ENCODE data around the gene CAPS. TPM values are rescaled to one million over a fixed set of nuclear protein-coding genes. Genes with fewer than 3 reads are reported as not detected.

CAPS gene
- total RNA-seq, 4 donors from 2014 or later = 1.2 to 2.4 (median 2.0) TPM

DNA sequence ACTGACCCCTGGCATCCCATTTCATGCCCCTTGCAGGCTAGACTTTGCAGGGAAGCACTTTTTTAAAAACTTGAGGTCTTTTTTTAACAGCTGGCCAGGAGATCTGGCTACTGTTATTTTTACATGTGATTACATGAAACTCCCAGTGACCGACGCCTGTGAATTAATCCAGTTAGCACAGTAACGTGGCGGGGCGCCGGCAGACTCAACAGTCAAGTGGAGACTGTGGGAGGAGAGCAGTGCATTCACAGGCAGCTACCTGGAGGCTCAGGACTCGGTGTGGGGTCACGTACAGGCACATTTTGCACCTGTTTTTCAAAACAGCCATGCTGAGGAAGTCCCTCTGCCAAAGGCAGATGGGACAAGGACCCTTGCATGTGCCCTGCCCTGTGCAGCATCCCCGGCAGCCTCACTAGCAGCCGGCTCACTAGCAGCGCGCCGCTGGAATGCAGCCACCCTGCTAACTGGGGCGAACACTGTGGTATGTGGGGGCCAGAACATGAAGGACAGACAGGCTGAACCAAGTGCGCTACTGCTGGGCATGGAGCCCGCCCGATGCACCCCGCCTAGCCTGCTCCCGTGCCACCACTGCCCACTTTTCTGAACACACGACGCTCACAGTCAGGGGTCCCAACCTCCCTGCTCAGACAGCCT lies 18.7 kb downstream of the CAPS start:
- intact Hi-C loops (cut with DNase I; ENCODE audit: low total_unique reads) (no loop called here), in situ Hi-C loops (cut with MboI; ENCODE audit: low sequenced_read_pairs in 4 of 4) (no loop called here)
- no peaks in the 10 kb centered on the region for H3K27me3 ChIP-seq
- peaks cover 0 to 50% of the 10 kb centered on the region in 2 donors for H3K36me3 ChIP-seq
- ATAC-seq = no peak
- no peaks in the 10 kb centered on the region for H3K9me3 ChIP-seq
- TF ChIP-seq, protein P1, sequence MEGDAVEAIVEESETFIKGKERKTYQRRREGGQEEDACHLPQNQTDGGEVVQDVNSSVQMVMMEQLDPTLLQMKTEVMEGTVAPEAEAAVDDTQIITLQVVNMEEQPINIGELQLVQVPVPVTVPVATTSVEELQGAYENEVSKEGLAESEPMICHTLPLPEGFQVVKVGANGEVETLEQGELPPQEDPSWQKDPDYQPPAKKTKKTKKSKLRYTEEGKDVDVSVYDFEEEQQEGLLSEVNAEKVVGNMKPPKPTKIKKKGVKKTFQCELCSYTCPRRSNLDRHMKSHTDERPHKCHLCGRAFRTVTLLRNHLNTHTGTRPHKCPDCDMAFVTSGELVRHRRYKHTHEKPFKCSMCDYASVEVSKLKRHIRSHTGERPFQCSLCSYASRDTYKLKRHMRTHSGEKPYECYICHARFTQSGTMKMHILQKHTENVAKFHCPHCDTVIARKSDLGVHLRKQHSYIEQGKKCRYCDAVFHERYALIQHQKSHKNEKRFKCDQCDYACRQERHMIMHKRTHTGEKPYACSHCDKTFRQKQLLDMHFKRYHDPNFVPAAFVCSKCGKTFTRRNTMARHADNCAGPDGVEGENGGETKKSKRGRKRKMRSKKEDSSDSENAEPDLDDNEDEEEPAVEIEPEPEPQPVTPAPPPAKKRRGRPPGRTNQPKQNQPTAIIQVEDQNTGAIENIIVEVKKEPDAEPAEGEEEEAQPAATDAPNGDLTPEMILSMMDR (IDR thresholded peaks at IDR 0.05 in 4 of 5, conservative IDR thresholded peaks at IDR 0.05 in 1 of 5) = no peak
- no peak for TF ChIP-seq POLR2A (IDR thresholded peaks at IDR 0.05)
- no peak for DNase-seq
- peaks cover 9 to 10% of the 10 kb centered on the region in 2 donors for H3K4me1 ChIP-seq
- H3K27ac ChIP-seq = no peak overlapping the region
- no peak overlapping the region for H3K4me3 ChIP-seq

DNA sequence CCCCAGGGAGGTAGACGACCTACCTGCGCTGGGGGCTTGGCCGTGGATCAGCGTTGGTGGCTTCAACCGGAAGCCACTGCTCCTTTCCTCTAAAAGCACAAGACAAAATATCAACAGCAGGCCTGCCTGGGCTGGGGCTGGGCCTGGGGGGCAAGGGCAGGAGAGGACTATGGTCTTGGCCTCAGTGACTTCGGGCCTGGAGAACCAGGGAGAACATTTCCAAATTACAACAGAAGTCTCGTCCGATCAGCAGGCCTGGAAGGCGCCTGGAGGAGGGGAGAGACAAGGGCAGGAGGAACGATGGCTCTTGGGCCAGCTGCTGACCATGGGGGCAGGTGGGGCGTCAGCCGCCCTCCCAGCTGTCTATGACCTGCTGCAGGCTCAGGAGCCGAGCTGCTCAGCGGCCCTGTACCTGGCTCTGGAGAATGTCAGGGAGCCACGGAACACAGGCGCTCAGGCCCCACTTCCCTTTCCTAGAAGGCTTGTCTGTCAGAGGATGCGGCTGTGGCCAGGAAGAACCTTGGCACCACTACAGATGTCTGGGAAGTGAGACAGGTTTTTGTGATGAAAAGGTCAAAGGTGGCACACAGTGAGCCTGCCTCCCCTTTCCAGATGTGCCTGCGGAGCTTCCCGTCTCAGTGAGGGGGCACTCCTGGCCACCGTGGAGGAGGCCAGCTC lies 19.5 kb downstream of the CAPS start:
- no peak overlapping the region for H3K4me3 ChIP-seq
- no peak overlapping the region for H3K27ac ChIP-seq
- H3K9me3 ChIP-seq = no peaks in the 10 kb centered on the region
- intact Hi-C loops (cut with DNase I; ENCODE audit: low total_unique reads) = no loop called here
- in situ Hi-C loops (cut with MboI; ENCODE audit: low sequenced_read_pairs in 4 of 4) = no loop called here
- no peaks in the 10 kb centered on the region for H3K27me3 ChIP-seq
- ATAC-seq = no peak
- DNase-seq = no peak
- H3K4me1 ChIP-seq = peaks cover 8 to 10% of the 10 kb centered on the region in 2 donors
- TF ChIP-seq POLR2A (IDR thresholded peaks at IDR 0.05) = no peak
- TF ChIP-seq, protein P1 (IDR thresholded peaks at IDR 0.05 in 4 of 5, conservative IDR thresholded peaks at IDR 0.05 in 1 of 5) = no peak
- peaks cover 0 to 44% of the 10 kb centered on the region in 2 donors for H3K36me3 ChIP-seq

DNA sequence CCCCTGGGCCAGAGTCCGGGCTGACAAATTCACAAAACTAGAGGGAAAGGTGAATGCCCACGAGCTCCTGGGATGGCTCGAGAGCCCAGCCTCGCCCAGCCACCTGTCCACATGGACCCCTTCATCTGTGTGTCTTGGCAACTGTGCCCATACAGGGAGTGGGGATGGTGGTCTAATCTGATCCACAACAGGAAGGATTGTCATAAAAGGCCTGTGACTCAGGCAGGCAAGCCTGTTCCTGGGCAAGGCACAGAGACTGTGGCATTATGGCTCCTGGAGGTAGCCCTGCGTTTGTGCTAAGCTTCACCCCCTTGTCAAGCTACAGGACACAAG lies 20.0 kb downstream of the CAPS start:
- in situ Hi-C loops (cut with MboI; ENCODE audit: low sequenced_read_pairs in 4 of 4) = no loop called here
- no peak overlapping the region for H3K4me3 ChIP-seq
- no peak overlapping the region for H3K27ac ChIP-seq
- TF ChIP-seq, protein P1 (IDR thresholded peaks at IDR 0.05 in 4 of 5, conservative IDR thresholded peaks at IDR 0.05 in 1 of 5) = no peak
- TF ChIP-seq POLR2A (IDR thresholded peaks at IDR 0.05) = no peak
- H3K36me3 ChIP-seq = peaks cover 0 to 40% of the 10 kb centered on the region in 2 donors
- peaks cover 8 to 10% of the 10 kb centered on the region in 2 donors for H3K4me1 ChIP-seq
- no peaks in the 10 kb centered on the region for H3K27me3 ChIP-seq
- intact Hi-C loops (cut with DNase I; ENCODE audit: low total_unique reads) = no loop called here
- ATAC-seq = no peak
- H3K9me3 ChIP-seq = no peaks in the 10 kb centered on the region
- no peak for DNase-seq

DNA sequence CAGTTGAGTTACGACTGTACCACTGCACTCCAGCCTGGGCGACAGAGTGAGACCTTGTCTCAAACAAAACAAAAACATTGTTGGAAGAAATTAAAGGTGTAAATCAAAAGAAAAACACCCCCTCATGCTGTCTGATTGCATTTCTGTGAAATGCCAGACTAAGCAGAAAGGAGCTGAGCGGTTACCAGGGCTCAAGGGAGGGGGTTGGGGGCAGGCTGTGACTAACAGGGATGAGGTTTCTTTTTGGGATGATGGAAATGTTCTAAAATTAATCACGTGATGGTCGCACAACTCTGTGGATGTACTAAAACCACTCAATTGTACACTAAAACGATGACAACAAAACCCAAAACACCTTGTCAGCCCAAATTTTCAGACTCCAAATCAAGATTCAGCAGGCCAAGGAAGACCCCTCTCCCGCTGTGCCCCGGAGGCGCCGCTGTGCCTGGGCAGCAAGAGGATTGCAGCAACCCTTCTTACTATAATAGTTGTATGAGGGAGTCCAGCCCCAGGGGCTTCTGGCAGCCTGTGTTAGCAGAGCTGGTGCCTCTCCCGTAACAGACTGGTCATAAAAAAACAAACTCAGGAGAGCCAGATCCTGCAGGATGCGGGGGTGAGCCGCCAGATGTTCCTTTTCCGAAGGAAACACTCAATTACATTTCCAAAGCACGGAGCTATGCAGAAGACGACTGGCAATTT lies 20.9 kb downstream of the CAPS start:
- no peaks in the 10 kb centered on the region for H3K9me3 ChIP-seq
- peak overlapping the region; percentile 11 to 54 (median 46) for H3K27ac ChIP-seq
- ATAC-seq = peak in 1 of 2 donors; percentile 43
- H3K4me1 ChIP-seq = peaks cover 10 to 11% of the 10 kb centered on the region in 2 donors
- in situ Hi-C loops (cut with MboI; ENCODE audit: low sequenced_read_pairs in 4 of 4) (no loop called here), intact Hi-C loops (cut with DNase I; ENCODE audit: low total_unique reads) (no loop called here)
- H3K36me3 ChIP-seq = peaks cover 0 to 34% of the 10 kb centered on the region in 2 donors
- H3K4me3 ChIP-seq = no peak overlapping the region
- DNase-seq = no peak
- H3K27me3 ChIP-seq = no peaks in the 10 kb centered on the region
- no peak for TF ChIP-seq POLR2A (IDR thresholded peaks at IDR 0.05)
- TF ChIP-seq, protein P1 (IDR thresholded peaks at IDR 0.05 in 4 of 5, conservative IDR thresholded peaks at IDR 0.05 in 1 of 5) = no peak
